H9 (cell line): ENCODE data around the gene MCM10. TPM values are rescaled to one million over a fixed set of nuclear protein-coding genes. Genes with fewer than 3 reads are reported as not detected.

Source experiments
- DNase-seq: peaks from one replicate; pipeline ENCODE4 v3.0.0-alpha.2; 2017
- H2AFZ ChIP-seq: one replicate; pipeline ENCODE4 v1.6.1; 2013; ENCODE audit warnings: mild to moderate bottlenecking, low read length, control low read depth, moderate library complexity
- H2AK5ac ChIP-seq: 2 replicates; pipeline ENCODE4 v1.6.1; 2013; ENCODE audit warnings: low read length, control low read depth, mixed read lengths; ENCODE audit not compliant: insufficient read length
- H2BK120ac ChIP-seq: one replicate; pipeline ENCODE4 v1.6.1; 2013; ENCODE audit warnings: low read depth, mild to moderate bottlenecking, low read length, control low read depth, inconsistent platforms; ENCODE audit not compliant: poor library complexity, severe bottlenecking
- H2BK12ac ChIP-seq: 2 replicates; pipeline ENCODE4 v1.6.1; 2013; ENCODE audit warnings: low read length, control low read depth, mixed read lengths, low read depth; ENCODE audit not compliant: insufficient read length
- H2BK15ac ChIP-seq: 2 replicates; pipeline ENCODE4 v1.6.1; 2013; ENCODE audit warnings: low read depth, low read length, control low read depth
- H2BK20ac ChIP-seq: one replicate; pipeline ENCODE4 v1.6.1; 2013; ENCODE audit warnings: low read depth, mild to moderate bottlenecking, low read length, control low read depth, inconsistent platforms; ENCODE audit not compliant: poor library complexity, severe bottlenecking
- H2BK5ac ChIP-seq: 2 replicates; pipeline ENCODE4 v1.6.1; 2013; ENCODE audit warnings: low read length, control low read depth, mixed read lengths; ENCODE audit not compliant: insufficient read length
- H3K14ac ChIP-seq: 2 replicates; pipeline ENCODE4 v1.6.1; 2013; ENCODE audit warnings: low read length, control low read depth; ENCODE audit not compliant: insufficient read depth
- H3K18ac ChIP-seq: 2 replicates; pipeline ENCODE4 v1.6.1; 2013; ENCODE audit warnings: low read depth, mild to moderate bottlenecking, mixed read lengths, low read length, control low read depth; ENCODE audit not compliant: insufficient read length
- H3K23ac ChIP-seq: 2 replicates; pipeline ENCODE4 v1.6.1; 2013; ENCODE audit warnings: low read length, control low read depth, mixed read lengths, low read depth; ENCODE audit not compliant: insufficient read length
- H3K23me2 ChIP-seq: 2 replicates; pipeline ENCODE4 v1.6.1; 2013; ENCODE audit warnings: low read depth, mild to moderate bottlenecking, mixed read lengths, low read length, control low read depth; ENCODE audit not compliant: insufficient read length, poor library complexity, severe bottlenecking
- H3K27ac ChIP-seq: 2 replicates; pipeline ENCODE4 v1.5.1; 2013; ENCODE audit warnings: low read length, control low read depth, mixed read lengths, low read depth; ENCODE audit not compliant: insufficient read length
- H3K27me3 ChIP-seq: 2 replicates; pipeline ENCODE4 v1.6.1; 2013; ENCODE audit warnings: low read length, control low read depth, inconsistent platforms; ENCODE audit not compliant: insufficient read depth
- H3K4ac ChIP-seq: 2 replicates; pipeline ENCODE4 v1.6.1; 2013; ENCODE audit warnings: low read depth, mild to moderate bottlenecking, control low read depth, inconsistent platforms, low read length, moderate library complexity
- H3K4me1 ChIP-seq: 2 replicates; pipeline ENCODE4 v1.6.1; 2013; ENCODE audit warnings: low read length, control low read depth, inconsistent platforms; ENCODE audit not compliant: insufficient read depth
- H3K4me2 ChIP-seq: 2 replicates; pipeline ENCODE4 v1.6.1; 2013; ENCODE audit warnings: low read length, control low read depth, mixed read lengths; ENCODE audit not compliant: insufficient read length, insufficient read depth
- H3K56ac ChIP-seq: 2 replicates; pipeline ENCODE4 v1.6.1; 2013; ENCODE audit warnings: low read depth, mild to moderate bottlenecking, mixed read lengths, low read length, control low read depth; ENCODE audit not compliant: insufficient read length
- H3K79me1 ChIP-seq: 2 replicates; pipeline ENCODE4 v1.6.1; 2013; ENCODE audit warnings: low read depth, mild to moderate bottlenecking, moderate library complexity, low read length, control low read depth, inconsistent platforms; ENCODE audit not compliant: insufficient read depth, poor library complexity, severe bottlenecking
- H3K79me2 ChIP-seq: 2 replicates; pipeline ENCODE4 v1.6.1; 2013; ENCODE audit warnings: low read length, control low read depth, inconsistent platforms; ENCODE audit not compliant: insufficient read depth
- H3K9ac ChIP-seq: 2 replicates; pipeline ENCODE4 v1.6.1; 2013; ENCODE audit warnings: low read length, control low read depth, mixed read lengths; ENCODE audit not compliant: insufficient read length; ENCODE audit errors: extremely low read depth
- H3K9me3 ChIP-seq: one replicate; pipeline ENCODE4 v1.6.1; 2013; ENCODE audit warnings: low read depth, low read length, inconsistent platforms; ENCODE audit not compliant: control insufficient read depth
- H3T11ph ChIP-seq: one replicate; pipeline ENCODE4 v1.6.1; 2013; ENCODE audit warnings: mild to moderate bottlenecking, low read length, control low read depth, inconsistent platforms
- H4K20me1 ChIP-seq: one replicate; pipeline ENCODE4 v1.6.1; 2013; ENCODE audit not compliant: control insufficient read depth, insufficient read length, insufficient read depth
- H4K5ac ChIP-seq: 2 replicates; pipeline ENCODE4 v1.6.1; 2013; ENCODE audit warnings: low read depth, mild to moderate bottlenecking, mixed read lengths, low read length, control low read depth; ENCODE audit not compliant: insufficient read length
- H4K8ac ChIP-seq: replicated peaks from 2 replicates; pipeline ENCODE4 v1.6.1; 2013; ENCODE audit warnings: low read length, control low read depth, mixed read lengths, low read depth; ENCODE audit not compliant: insufficient read length
- H4K91ac ChIP-seq: 2 replicates; pipeline ENCODE4 v1.6.1; 2013; ENCODE audit warnings: low read depth, mild to moderate bottlenecking, moderate library complexity, mixed read lengths, low read length, control low read depth; ENCODE audit not compliant: insufficient read length
- H3K27ac Mint-ChIP-seq, 3 experiments: 2 replicates in 2 of 3; 3 replicates in 1 of 3; pipeline ENCODE4 v1.8.0; 2020 to 2021; ENCODE audit warnings: mixed read lengths in 3 of 3, mild to moderate bottlenecking in 1 of 3, moderate library complexity in 1 of 3
- H3K27me3 Mint-ChIP-seq: 2 replicates; pipeline ENCODE4 v1.8.0; 2021; ENCODE audit warnings: low read depth, mild to moderate bottlenecking, moderate library complexity, mixed read lengths
- H3K36me3 Mint-ChIP-seq, 3 experiments: 2 replicates in 2 of 3; 3 replicates in 1 of 3; pipeline ENCODE4 v1.8.0; 2020 to 2021; ENCODE audit warnings: low read depth in 3 of 3, mixed read lengths in 3 of 3; ENCODE audit not compliant: insufficient read depth in 1 of 3
- H3K4me1 Mint-ChIP-seq, 2 experiments: 2 replicates each; pipeline ENCODE4 v1.8.0; 2020; ENCODE audit warnings: mixed read lengths in 2 of 2
- H3K4me3 Mint-ChIP-seq, 2 experiments: 2 replicates in 1 of 2; 3 replicates in 1 of 2; pipeline ENCODE4 v1.8.0; 2020 to 2021; ENCODE audit warnings: mild to moderate bottlenecking in 2 of 2, mixed read lengths in 2 of 2, moderate library complexity in 1 of 2
- H3K9me3 Mint-ChIP-seq, 2 experiments: 2 replicates in 1 of 2; 3 replicates in 1 of 2; pipeline ENCODE4 v1.8.0; 2020; ENCODE audit warnings: mild to moderate bottlenecking in 2 of 2, mixed read lengths in 2 of 2, moderate library complexity in 1 of 2
- CTCF ChIP-seq: fragments of 200-600 bp; sonication (generic); conservative IDR thresholded peaks from 3 replicates; pipeline ENCODE4 v1.8.0; 2021; ENCODE audit warnings: antibody characterized with exemption, mild to moderate bottlenecking
- WGBS: extraction: QIAGEN DNeasy Blood & Tissue Kit; methylation state at CpG from one replicate; pipeline ENCODE4 v1.1.7; 2013; ENCODE audit warnings: missing lambda C conversion rate, low lambda C conversion rate, mixed read lengths; ENCODE audit not compliant: insufficient read length; ENCODE audit errors: extremely low coverage; 5-methylcytosine and 5-hydroxymethylcytosine counted together
- total RNA-seq: library from RNA; stranded (reverse); gene quantifications from 2 replicates; pipeline ENCODE4 v1.2.1, GENCODE V29; 2021

Gene MCM10
- total RNA-seq, 1 experiment from 2014 or later: 67.4 TPM

DNA sequence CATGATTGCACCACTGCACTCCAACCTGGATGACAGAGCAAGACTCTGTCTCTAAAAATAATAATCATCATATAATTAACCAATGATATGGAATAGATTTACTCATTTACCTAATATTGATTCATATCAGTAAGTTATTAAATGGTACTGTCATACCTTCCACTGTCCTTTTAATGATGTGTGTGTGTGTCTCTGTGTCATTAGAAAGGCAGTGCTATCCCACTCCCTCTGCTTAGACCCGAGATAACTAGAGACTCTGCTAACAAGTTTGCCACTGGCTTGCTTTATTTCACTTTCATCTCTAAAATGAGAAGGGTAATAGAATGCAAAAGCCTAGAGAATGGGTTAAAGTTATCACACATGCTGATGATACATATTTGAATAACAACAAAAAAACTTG, 21.1 kb downstream of the MCM10 start:
- Mint-ChIP-seq H3K4me3 (no peak overlapping the region), H3K4me1 (no peaks in the 10 kb centered on the region), H3K27ac (no peak overlapping the region), H3K36me3 (peaks cover 81 to 96% (median 93%) of the 10 kb centered on the region in 3 experiments), H3K9me3 (peaks cover 2 to 5% of the 10 kb centered on the region in 2 experiments; a peak in 4 of 5 replicates), H3K27me3 (no peaks in the 10 kb centered on the region)
- no peak overlapping the region for H3K9ac ChIP-seq
- no peak overlapping the region for H4K91ac ChIP-seq
- no peak overlapping the region for H3K56ac ChIP-seq
- no peak overlapping the region for H3K27ac ChIP-seq
- no peak overlapping the region for H2BK15ac ChIP-seq
- no peak overlapping the region for H2BK12ac ChIP-seq
- WGBS: no CpG with 5 or more reads among the region's 1 CpG
- no peak overlapping the region for H3K23ac ChIP-seq
- H2AK5ac ChIP-seq: no peak overlapping the region
- H3K79me2 ChIP-seq: no peaks in the 10 kb centered on the region
- no peak overlapping the region for H3K14ac ChIP-seq
- H2AFZ ChIP-seq: no peak overlapping the region
- DNase-seq: no peak
- no peak overlapping the region for H3T11ph ChIP-seq
- H3K18ac ChIP-seq: no peak overlapping the region
- H2BK5ac ChIP-seq: no peak overlapping the region
- no peak overlapping the region for H4K8ac ChIP-seq
- H3K79me1 ChIP-seq: no peaks in the 10 kb centered on the region
- no peaks in the 10 kb centered on the region for H3K4me1 ChIP-seq
- H3K27me3 ChIP-seq: no peaks in the 10 kb centered on the region
- no peak overlapping the region for H4K5ac ChIP-seq
- no peaks in the 10 kb centered on the region for H3K23me2 ChIP-seq
- no peak overlapping the region for H2BK20ac ChIP-seq
- H2BK120ac ChIP-seq: no peak overlapping the region
- no peak for TF ChIP-seq CTCF
- no peak overlapping the region for H3K4me2 ChIP-seq
- H3K9me3 ChIP-seq: no peaks in the 10 kb centered on the region
- H4K20me1 ChIP-seq: no peaks in the 10 kb centered on the region
- H3K4ac ChIP-seq: no peak overlapping the region
